MM.1S (cell line): ENCODE measurements around the gene COL25A1.

Source experiments
- CTCF ChIP-seq: fragments of 300-600 bp; sonication (generic); IDR thresholded peaks from 2 replicates; pipeline ENCODE4 v1.5.1; 2016; ENCODE audit warnings: antibody characterized with exemption, low read length, mixed read lengths
- EZH2phosphoT487 ChIP-seq: fragments of 300-600 bp; sonication (generic); IDR thresholded peaks from 2 replicates; pipeline ENCODE4 v1.6.1; 2018; ENCODE audit warnings: antibody characterized with exemption, low read length

GRCh38 chr4:109171070-109171469 lies 131.4 kb downstream of the COL25A1 start:
- TF ChIP-seq CTCF (no peak), EZH2phosphoT487 (no peak)
